GM13977 (cell line): ENCODE results near the gene HELZ.

ENCODE experiments used
- DNase-seq: peaks from one replicate; pipeline ENCODE4 v3.0.0; 2012; ENCODE audit warnings: low spot score
- CTCF ChIP-seq: IDR thresholded peaks from 2 replicates; pipeline ENCODE4 v1.5.1; 2012; ENCODE audit warnings: mild to moderate bottlenecking, control low read depth; ENCODE audit not compliant: insufficient read depth; ENCODE audit errors: extremely low read depth, missing control alignments
- in situ Hi-C: fragments of 300-500 bp; cut with MboI; formaldehyde crosslinking; loops from one replicate; pipeline ENCODE4 v1.12.0; 2022; ENCODE audit warnings: low sequenced_read_pairs, low pct_unique_long_range_greater_than_20kb, mixed read lengths, inconsistent platforms; ENCODE audit not compliant: unreplicated experiment

HELZ gene

GRCh38 chr17:67067571-67068482, 177.2 kb downstream of the HELZ start:
- in situ Hi-C loops = no loop called here
- DNase-seq = no peak
- no peak for TF ChIP-seq CTCF

GRCh38 chr17:67066717-67067116, 178.3 kb downstream of the HELZ start:
- in situ Hi-C loops = no loop called here
- no peak for DNase-seq
- no peak for TF ChIP-seq CTCF

- TF ChIP-seq CTCF = no peak
- in situ Hi-C loops = no loop called here
- DNase-seq = no peak
These were observed 181.9 kb downstream of the HELZ start for GRCh38 chr17:67063141-67063540.

GRCh38 chr17:67059372-67059771, 185.6 kb downstream of the HELZ start:
- in situ Hi-C loops = no loop called here
- no peak for DNase-seq
- no peak for TF ChIP-seq CTCF

GRCh38 chr17:67058036-67058435, 187.0 kb downstream of the HELZ start:
- no peak for TF ChIP-seq CTCF
- in situ Hi-C loops = no loop called here
- DNase-seq = no peak

GRCh38 chr17:67056746-67057490, 188.1 kb downstream of the HELZ start:
- TF ChIP-seq CTCF = no peak
- in situ Hi-C loops = no loop called here
- no peak for DNase-seq
